ENCODE measurements around the gene ABCA2. TPM values are rescaled to one million over a fixed set of nuclear protein-coding genes. Genes with fewer than 3 reads are reported as not detected.

ABCA2 gene
- total RNA-seq, 1 donor from 2014 or later: 26.7 TPM

DNA sequence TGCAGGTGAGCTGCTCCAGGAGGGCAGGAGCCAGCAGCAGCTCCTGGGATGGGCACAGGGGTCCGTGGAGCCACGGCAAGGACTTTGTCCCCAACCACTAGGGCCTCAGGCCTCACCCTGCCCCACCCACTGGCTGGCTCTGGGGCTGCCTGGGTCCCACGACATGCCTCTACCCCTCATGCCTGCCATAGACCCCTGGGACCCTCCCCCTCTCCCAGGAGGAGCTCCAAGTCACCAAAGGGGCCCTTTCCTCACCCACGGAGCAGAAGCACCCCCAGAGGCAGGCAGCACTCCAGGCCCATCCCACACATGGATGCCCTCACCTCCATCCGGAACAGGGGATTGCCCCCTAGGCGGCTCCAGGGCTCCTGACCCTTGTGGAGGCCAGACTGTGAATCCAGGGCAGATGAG, 6.5 kb downstream of the ABCA2 start:
- intact Hi-C loops (cut with DNase I): no loop called here
- DNase-seq (no peak), ATAC-seq (ENCODE audit: poor library complexity) (no peak)

DNA sequence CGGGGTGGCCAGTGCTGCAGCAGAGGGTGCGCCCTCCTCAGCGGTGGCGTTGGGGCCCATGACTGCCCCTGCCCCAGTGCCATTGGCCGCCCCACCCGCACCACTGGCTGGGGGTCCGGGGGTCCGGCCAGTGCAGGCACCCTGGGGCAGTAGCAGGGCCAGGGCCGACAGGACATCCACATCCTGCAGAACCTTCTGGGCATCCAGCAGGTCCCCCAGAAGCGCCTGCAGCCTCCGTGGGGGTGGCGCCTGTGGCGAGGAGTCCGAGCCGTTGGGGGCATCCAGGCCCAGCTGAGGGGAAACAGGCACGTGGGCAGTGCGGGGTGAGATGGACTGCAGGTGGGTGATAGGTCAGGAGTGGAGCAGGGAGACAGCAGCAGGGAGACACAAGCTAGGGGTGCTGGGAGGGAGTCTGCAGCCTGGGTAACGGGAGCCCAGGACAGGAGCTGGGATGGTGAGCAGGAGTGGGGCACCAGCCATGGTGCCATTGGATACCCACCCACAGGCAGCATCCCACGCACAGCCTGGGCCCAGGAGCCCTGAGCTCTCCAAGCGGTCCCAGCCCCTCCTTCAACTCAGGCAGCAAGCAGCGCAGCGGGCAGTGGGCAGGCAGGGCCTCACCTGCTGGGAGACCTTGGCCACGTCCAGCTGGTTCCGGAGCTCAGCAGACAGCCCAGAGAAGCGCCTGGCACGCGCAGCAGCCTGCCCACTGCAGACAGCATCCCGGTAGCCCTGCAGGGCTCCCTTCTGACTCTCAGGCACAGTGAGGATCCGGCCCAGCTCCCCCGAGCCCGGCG, 7.1 kb downstream of the ABCA2 start:
- no peak for ATAC-seq (ENCODE audit: poor library complexity)
- intact Hi-C loops (cut with DNase I): no loop called here
- DNase-seq: no peak

DNA sequence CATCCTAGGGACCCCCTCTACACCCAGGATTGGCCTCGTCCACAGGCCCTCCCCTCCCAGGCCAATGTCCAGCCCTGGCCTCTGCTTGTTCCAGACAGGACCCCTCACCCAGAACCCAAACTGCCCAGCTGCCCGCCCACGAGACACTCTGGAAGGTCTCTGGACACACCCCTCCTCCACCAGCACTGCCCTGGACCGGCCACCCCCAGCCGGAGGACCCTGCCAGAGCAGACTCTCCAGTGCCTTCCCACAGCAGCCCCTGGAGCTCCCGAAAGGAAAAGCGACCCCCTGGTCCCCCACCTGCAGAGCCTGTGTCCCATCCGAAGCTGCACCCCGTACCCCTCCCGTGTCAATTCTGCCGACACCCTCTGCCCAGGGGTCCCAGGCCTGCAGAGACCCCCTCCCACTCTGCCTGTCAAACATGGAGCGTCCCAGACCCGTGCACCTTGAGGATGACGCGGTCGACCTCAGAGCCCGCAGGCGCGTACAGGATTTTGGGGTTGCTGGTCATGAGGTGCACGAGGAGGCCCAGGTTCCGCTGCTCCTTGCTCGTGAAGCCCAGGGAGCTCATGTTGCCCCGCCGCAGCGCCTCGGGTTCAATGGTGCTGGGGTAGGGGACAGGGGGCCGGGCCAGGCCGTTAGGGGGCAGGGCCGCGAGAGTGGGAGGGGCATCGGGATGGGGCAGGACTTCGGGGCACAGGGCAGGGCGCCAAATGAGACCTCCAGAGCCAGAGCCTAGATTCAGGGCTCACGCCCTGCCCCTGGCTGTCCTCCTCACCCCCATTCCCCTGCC, 8.0 kb downstream of the ABCA2 start:
- no peak for ATAC-seq (ENCODE audit: poor library complexity)
- no peak for DNase-seq
- intact Hi-C loops (cut with DNase I): no loop called here

DNA sequence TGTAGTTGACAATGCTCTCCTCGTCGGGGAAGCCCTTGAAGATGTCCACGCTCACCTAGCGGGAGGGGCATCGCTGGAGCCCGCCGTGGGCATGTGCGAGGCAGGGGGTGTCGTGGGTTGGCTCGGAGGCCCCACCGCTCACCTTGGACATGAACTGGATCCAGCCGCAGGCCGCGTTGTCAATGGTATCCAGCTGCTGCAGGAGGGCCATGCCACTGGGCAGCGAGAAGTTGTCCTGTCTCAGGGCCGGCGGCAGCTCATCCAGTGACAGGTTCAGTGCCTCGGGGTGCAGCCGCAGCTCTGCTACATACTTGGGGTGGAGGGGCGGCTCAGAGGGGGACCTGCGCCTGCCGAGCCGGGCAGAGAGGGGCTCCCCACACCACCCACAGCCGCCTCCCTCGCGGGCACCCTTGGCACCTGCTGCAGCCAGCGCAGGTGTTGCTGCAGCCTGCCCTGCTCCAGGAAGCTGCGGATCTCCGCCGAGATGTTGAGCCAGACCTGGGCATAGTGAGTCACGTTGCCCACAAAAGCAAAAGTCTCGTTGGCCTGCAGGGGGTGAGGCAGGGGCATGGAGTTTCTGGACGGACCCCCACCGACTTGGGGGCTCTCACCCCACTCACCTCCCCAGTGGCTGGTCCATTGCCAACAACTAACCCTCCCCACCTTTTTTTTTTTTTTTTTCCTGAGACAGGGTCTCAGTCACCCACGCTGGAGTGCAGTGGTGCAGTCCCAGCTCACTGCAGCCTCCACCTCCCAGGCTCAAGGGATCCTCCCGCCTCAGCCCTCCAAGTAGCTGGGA, 9.1 kb downstream of the ABCA2 start:
- DNase-seq (no peak), ATAC-seq (ENCODE audit: poor library complexity) (no peak)
- intact Hi-C loops (cut with DNase I): no loop called here

DNA sequence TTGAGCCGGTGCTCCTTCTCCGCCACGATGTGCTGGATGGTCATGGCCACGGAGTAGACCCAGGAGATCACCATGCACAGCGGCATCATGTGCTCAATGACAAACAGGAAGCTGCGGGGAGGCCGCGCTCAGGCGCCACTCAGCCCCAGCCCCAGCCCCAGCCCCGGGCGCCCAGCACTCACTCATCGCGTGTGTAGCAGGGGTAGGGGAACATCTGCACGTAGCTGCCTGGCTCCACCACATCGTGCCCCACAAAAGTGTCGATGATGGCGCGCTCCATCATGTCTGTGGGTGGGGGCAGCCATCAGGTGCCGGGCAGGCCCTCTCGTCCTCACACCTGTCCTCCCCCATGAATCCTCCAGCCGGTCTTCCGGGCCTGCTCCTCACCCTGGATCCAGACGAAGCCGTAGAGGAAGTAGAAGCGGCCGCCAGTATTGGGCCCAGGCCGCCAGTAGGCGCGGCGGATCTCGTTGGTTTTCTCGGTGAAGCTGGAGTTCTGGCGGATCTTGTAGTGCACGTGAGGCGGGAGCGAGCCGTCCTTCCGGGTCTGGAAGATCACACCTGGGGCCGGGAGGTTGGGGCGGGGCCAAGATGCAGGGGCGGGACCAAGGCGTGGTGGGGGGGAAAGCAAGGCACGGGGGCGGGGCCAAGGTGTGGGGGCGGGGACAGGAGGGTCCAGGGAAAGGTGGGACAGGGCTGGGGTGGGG, 10.1 kb downstream of the ABCA2 start:
- intact Hi-C loops (cut with DNase I): no loop called here
- DNase-seq (no peak), ATAC-seq (ENCODE audit: poor library complexity) (no peak)

DNA sequence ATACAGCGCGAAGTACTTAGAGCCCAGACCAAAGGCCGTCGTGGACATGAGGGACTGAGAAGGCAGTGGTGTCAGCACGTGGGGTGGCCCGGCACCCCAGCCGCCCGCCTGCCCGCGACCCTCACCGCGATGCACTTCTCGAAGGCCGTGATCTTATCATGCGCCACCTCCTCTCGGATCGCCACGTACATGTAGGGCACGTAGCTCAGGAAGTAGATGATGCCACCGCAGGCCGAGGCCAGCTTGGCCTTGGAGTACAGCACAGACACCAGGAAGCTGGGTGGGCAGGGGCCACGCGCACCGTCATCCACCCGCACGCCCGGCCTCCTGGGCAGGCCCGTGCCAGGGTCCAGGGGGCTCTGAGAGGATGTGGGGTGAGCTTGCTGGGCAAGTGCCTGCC, 11.0 kb downstream of the ABCA2 start:
- ATAC-seq (ENCODE audit: poor library complexity) (no peak), DNase-seq (no peak)
- intact Hi-C loops (cut with DNase I): no loop called here

DNA sequence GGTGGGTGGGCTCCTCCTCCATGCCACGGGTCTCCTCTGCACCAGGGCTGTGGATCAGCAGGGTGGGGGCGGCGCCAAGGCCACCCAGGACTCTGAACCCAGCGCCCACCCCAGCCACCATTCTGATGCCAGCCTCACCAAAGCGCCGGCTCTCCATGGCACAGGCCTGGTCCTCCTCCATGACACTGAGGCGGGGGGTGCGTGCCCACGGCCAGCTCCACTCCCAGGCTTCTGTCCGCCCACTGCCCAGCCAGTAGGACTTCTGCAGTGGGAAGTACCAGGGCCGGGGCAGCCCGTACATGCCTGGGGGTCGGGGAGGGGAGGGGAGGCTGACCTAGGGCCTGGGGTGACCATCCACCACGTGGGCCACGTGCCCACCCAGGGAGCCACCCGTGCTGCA, 11.6 kb downstream of the ABCA2 start:
- ATAC-seq (ENCODE audit: poor library complexity) (no peak), DNase-seq (no peak)
- intact Hi-C loops (cut with DNase I): no loop called here

DNA sequence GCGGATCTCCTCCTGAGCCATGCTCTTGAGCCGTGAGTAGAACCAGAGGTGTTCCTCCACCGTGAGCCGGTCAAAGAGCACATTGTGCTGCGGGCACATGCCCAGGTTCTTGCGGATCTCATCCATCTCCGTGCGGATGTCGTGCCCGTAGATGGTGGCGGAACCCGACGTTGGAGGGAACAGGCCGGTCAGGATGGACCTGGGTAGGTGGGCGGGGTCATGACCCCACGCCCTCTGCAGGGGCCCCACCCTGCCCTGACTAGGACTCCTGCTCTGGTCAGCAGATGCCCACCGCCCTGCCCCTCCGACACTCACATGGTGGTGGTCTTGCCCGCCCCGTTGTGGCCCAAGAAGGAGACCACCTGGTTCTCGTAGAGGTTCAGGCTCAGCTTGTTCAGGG, 12.1 kb downstream of the ABCA2 start:
- ATAC-seq (ENCODE audit: poor library complexity) (no peak), DNase-seq (no peak)
- intact Hi-C loops (cut with DNase I): no loop called here

DNA sequence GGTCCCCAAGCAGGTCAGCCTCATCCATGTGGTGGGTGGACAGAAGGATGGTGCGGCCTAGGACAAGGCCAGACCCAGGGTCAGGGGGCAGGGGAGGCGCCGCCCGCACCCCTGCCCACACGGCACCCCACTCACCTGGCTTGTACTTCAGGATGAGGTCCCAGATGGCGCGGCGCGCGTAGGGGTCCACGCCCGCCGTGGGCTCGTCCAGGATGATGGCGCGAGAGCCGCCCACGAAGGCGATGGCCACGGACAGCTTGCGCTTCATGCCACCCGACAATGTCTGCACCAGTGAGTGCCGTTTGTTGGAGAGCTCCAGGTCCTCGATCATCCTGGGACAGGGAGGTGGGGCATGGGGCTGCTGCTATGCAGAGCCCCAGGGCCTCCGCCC, 12.5 kb downstream of the ABCA2 start:
- ATAC-seq (ENCODE audit: poor library complexity) (no peak), DNase-seq (no peak)
- intact Hi-C loops (cut with DNase I): no loop called here

DNA sequence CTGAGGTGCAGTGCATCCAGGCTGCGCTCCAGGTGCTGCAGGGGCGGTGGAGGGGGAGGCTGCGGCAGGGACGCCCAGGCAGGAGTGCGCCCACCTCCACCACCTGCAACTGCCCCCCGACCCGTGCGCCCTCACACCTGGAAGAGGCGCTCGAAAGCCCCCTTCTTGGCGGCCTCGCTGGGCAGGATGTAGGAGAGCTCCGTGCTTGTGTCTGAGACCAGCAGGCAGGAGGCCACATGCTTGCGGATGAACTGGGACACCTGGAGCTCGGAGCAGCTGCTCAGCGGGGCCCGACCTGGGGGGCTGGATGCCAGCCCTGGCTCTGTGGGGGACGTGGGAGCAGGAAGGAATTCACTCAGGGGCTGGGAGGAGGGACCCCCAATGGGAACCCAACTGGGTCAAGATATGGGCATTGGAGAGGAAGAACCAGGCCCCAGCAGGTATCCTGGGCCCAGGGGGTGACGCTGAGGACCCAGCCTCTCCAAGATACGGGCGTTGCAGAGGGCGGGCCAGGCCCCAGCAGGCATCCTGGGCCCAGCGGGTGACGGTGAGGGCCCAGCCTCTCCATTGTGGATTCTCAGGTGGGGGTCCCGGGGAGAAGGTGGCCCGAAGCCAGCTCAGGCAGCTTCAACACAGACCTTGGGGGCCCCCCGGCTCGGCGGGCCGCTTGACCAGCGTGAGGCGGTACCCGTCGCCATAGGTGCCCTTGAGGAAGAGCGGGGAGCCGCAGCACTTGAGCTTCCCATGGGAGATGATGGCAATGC, 13.1 kb downstream of the ABCA2 start:
- ATAC-seq (ENCODE audit: poor library complexity) (no peak), DNase-seq (no peak)
- intact Hi-C loops (cut with DNase I): no loop called here

DNA sequence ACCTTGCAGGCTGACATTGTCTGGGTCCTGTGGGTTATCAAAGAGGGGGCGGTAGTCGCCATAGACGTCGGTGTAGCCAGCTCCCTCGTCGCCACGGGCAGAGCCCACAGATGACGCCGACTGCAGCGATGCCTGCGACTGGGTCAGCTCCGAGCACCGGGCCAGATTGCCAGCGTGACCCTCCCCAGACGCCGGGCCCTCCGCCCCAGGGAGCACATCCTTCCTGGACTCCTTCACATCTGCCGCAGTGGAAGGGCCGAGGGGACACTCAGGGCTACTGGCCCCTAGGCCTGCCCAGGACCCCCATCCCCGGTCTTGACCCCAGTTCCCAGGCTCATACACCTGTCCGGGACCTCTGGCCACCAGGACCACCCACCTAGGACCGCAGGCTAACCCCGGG, 13.9 kb downstream of the ABCA2 start:
- DNase-seq (no peak), ATAC-seq (ENCODE audit: poor library complexity) (no peak)
- intact Hi-C loops (cut with DNase I): no loop called here

DNA sequence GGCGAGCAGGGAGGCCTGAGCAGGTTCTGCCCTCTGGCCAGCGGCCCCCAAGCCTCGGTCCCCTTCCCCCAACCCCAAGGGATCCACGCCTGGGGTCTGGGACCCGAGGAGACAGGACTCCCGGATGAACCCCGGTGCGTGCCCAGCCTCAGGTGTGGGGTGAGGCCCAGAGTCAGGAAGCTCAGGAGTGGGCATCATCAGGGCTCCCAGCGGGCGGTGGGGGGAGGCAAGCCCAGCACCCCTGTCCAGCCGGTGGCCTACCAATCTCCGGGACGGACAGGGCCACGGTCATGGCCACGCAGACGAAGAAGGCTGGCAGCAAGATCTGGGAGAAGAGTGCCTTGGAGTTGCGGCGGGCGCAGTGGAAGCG, 14.5 kb downstream of the ABCA2 start:
- intact Hi-C loops (cut with DNase I): no loop called here
- ATAC-seq (ENCODE audit: poor library complexity): no peak
- DNase-seq: no peak

DNA sequence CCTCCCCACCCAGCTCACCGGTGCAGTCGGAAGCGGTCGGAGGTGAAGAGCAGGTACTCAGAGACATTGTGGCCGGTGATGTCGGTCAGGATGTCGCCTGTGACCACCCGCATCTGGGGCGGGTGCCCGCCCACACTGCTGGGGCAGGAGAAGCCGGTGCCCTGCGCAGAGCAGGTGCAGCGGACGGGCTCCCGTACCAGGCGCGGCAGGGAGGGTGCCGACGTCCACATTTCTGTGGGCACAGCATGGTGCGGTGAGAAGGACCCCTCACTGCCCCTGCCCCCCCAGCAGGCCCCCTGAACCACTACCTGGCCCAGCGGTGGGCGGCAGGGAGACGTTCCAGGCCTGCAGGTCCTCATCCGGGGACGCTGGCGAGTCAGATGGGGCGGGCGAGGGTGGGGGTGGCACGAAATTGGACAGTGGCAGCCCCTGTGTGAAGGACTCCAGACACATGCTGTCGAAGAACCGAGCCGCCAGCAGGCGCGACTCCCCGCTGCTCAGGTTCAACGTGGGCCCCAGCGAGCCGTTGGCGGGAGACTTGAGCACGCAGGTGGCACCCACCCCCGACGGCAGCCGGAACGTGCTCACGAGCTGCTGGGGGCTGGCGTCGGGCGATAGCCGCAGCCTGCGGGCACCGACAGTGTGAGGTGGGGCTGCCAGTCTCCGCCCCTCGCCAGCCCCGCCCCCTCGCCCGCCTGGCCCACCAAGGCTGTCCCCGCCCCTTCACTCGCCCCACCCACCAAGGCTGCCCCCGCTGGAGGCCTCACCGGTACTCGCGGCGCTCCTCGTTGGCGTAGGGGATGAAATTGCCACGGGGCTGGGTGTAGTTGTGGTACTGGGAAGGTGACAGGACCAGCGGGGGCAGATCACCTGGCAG, 15.1 kb downstream of the ABCA2 start:
- intact Hi-C loops (cut with DNase I): no loop called here
- no peak for DNase-seq
- no peak for ATAC-seq (ENCODE audit: poor library complexity)

DNA sequence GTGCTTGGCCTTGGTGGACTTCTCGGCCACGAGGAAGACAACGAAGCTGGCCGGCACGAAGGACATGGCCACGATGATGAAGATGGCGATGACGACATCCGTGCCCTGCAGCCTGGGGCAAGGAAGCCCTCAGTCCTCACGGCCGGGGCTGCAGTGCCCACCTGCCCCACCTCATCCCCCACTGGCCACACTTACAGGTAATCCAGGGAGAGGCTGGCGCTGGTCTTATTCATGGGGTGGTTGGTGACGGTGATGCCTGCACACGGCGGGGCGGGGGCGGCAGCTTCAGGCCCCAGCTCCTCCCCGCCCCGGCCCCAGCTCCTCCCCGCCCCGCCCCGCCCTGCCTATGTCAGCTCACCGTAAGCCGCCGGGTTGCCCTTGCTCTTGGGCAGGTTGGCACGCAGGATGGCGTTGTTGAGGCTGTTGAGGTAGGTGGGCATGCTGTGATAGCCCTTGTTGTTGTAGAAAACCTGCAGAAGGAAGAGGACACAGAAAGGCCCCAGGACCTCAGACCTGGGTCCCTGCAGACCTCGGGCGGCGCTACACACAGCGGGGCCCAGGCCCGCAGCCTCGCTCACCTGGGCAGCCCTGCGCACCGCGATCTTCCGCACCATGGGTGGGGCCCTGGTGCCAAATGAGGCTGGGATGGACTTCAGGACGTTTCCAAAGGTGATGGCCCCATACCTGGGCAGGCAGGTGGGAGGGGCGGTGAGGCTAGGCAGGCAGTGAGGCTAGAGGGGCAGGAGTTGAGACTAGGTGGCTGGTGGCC, 15.9 kb downstream of the ABCA2 start:
- ATAC-seq (ENCODE audit: poor library complexity) (no peak), DNase-seq (no peak)
- intact Hi-C loops (cut with DNase I): no loop called here

DNA sequence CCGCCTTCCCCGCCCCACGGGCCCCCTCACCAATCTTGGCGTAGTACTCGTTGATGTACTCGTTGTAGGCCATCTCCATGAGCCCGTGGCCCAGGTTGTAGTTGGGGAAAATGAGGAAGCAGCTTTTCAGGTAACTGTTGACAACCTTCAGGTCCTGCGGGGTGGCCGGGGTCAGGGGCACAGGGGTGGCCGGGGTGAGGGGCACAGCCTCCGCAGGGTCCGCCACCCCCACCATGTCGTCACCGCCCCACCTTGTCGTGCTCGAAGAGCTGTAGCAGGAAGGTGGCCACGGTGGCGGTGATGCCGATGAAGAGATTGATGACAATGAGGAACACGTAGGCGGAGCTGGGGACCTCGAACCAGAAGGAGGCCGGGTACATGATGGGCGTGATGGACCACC, 16.9 kb downstream of the ABCA2 start:
- DNase-seq: no peak
- intact Hi-C loops (cut with DNase I): no loop called here
- no peak for ATAC-seq (ENCODE audit: poor library complexity)

DNA sequence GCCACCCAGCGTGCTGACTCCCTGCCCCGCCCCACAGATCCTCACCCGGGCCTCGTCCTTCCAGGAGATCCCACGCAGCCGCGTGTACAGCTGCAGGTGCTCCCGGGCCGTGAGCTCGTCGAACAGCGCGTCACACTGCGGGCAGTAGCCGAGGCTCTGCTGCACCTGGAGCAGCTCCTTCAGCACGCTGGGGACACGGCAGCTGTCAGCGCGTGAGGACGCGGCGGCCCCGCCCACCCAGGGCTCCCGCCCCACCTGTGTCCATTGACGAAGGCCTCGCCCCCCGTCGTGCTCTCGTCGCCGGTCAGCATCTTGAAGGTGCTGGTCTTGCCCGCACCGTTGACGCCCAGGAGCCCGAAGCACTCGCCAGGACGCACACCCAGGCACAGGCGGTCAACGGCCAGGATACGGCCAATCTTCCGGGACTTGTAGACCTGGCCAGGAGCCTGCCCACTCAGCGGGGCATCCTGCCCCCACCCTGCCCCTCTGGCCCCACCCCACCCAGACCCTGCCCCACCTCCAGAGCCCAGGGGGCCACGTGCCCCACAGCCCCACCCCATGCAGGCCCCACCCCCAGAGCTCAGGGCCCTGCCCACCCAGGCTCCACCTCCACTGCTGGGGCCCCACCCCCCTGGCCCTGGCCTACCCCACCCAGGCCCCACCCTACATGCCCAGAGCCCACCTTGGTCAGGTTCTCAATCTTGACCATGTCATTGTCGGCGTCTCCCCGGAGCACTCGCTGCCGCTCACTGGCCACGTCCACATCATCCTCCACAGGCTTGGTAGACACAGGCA, 17.9 kb downstream of the ABCA2 start:
- DNase-seq (no peak), ATAC-seq (ENCODE audit: poor library complexity) (no peak)
- intact Hi-C loops (cut with DNase I): no loop called here
